B cell (primary cell): ENCODE data around the gene CFAP119.

Experiments
- EZH2 ChIP-seq: IDR thresholded peaks from 2 replicates; pipeline ENCODE4 v1.6.1; 2012; ENCODE audit warnings: borderline replicate concordance, low read depth, mild to moderate bottlenecking, moderate library complexity, low read length; ENCODE audit not compliant: insufficient read depth, poor library complexity, severe bottlenecking
- TF ChIP-seq, protein P1 (sequence below): fragments of 200-600 bp; IDR thresholded peaks from one replicate; pipeline ENCODE4 v1.8.0; 2022; ENCODE audit warnings: antibody characterized with exemption, mild to moderate bottlenecking

- TF ChIP-seq, protein P1, sequence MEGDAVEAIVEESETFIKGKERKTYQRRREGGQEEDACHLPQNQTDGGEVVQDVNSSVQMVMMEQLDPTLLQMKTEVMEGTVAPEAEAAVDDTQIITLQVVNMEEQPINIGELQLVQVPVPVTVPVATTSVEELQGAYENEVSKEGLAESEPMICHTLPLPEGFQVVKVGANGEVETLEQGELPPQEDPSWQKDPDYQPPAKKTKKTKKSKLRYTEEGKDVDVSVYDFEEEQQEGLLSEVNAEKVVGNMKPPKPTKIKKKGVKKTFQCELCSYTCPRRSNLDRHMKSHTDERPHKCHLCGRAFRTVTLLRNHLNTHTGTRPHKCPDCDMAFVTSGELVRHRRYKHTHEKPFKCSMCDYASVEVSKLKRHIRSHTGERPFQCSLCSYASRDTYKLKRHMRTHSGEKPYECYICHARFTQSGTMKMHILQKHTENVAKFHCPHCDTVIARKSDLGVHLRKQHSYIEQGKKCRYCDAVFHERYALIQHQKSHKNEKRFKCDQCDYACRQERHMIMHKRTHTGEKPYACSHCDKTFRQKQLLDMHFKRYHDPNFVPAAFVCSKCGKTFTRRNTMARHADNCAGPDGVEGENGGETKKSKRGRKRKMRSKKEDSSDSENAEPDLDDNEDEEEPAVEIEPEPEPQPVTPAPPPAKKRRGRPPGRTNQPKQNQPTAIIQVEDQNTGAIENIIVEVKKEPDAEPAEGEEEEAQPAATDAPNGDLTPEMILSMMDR, result no peak
- TF ChIP-seq EZH2, result no peak
Observed at GRCh38 chr16:30780549-30780948, 18.7 kb upstream of the CFAP119 start.
